Inferior parietal cortex (tissue), 1 donor: Measurements from ENCODE around the gene TNS4.

Source experiments
- DNase-seq: peaks from one replicate; pipeline ENCODE4 v3.0.0-alpha.2; 2016; ENCODE audit errors: extremely low spot score

TNS4 gene

DNA sequence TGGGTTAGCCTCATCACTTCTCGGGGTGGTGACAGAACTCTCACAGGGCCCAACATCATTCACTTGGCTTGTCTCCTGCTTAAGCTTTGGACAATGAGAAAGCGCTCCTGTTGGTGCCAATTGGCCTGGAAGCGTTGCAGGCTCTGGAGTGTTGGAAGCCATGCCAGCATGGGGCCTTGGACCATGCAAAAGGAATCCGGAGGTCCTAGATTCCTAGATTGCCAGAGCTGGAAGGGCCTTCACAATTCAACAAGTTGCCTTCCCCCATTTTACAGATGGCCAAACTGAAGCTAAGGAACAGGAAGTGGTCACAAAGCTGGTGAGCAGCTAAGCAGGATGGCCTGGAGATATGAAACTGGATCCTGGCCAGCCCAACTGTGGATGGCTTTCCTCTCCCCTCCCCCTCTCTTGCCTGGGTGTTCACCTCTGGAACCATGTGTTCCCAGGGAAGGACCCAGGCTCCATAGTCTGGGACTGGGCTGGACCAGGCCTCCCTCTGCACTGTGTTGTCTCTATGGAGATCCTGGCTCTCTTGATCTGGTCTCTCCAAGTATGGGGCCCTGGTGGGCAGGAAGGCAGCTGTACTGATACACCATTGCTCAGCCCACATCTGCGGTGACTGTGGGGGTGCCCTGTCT, 64.2 kb downstream of the TNS4 start:
- DNase-seq = no peak

DNA sequence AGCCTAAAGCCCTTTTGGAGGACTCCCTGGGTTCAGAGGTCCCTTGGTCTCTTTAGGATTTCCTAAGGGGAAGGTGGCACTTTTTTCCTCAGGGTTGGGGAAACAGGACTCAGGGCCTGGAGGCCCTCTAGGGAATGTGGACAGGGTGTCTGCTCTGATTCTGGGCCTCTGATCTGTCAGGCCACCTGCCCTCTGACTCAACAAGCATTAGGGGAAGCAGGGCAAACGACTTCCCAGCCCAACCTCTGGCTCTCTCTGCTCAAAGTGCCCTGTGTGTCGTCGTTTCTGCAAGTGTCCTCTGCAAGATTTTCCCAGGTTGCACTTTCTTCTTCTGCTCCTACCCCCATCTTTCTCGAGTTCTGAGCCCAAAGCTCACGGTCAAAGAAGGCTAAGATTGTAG, 64.8 kb downstream of the TNS4 start:
- DNase-seq = no peak

DNA sequence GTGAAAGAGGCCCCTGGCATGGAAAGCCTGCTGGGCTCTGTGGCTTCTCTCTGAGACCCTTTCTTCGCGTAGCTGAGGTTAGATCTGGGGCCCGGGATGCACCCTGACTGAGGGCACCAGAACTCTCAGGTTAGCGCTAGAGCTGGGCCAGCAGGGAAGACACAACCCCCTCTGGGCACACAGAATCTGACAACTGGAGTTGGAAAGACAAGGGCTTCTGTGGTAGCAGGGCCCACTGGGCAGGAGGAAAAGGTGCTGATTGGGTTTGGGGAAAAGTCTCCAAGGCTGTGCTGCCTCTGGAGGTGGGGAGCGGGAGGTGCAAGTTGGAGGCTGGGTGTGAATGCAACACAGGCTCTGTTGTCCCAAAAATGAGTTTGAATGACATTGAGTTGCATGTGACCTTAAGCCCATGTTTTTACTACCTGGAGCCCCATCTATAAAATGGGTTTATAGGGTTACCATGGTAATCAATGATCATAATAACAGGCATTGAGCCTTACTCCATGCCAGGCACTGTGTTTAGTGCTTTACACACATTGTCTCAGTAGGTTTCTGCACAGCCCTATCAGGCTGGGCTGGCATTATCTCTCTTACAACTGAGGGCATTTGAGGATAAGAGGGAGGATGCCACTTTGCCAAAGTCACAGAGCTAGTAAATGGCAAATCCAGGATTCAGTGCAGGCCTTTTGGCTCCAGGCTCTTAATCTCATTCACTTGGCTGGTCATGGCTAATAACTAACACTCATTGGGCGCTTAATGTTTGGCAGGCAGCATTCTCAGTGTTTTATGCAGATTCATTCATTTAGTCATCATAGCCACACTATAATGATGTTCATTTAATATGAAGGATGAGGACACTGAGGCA, 67.6 kb downstream of the TNS4 start:
- no peak for DNase-seq

DNA sequence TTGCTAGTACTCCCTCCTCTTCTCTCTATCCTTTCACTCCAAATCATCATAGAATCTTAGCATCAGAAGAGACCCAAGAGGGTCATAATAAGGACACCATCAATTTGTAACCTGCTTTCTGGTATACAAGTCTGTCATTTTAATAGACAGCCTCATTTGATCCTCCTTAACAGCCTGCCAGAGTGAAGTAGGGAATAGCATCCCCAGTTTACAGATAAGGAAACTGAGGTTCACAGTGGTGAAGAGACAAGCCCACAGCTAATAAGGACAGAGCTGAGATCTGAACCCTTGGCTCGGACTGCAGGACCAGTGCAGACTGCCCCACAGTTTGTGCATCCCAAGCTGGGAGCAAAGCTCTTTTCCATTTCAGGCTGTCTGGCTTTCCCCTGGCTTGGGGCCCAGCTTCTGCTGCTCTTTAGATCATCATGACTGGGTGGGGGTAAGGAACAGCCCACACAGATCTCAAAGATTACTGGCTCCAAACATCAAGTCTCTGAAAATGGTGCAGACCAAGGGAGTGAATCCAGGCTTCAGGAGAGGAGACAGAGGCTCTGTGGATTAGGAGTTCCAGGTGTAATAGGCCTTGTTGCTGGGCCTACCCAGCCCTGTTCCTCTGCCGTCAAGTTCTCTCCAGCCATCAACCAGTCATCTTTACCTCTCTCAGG, 68.4 kb downstream of the TNS4 start:
- no peak for DNase-seq

DNA sequence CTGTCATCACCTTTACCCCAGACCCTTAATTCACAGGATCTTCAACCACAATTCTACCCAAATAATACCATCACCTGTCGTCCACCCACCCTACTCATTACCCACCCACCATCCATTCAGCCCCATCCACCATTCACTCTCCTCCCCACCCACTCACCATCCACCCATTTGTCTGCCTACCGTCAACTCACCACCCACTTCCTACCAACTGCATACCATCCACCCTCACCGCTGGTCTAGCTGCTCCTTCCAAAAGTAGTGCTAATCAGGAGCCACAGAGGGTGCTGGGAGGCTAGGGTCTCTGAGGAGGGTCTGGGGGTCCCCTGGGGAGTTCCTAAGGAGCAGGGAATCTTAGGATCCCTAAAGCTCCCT, 70.2 kb downstream of the TNS4 start:
- no peak for DNase-seq

DNA sequence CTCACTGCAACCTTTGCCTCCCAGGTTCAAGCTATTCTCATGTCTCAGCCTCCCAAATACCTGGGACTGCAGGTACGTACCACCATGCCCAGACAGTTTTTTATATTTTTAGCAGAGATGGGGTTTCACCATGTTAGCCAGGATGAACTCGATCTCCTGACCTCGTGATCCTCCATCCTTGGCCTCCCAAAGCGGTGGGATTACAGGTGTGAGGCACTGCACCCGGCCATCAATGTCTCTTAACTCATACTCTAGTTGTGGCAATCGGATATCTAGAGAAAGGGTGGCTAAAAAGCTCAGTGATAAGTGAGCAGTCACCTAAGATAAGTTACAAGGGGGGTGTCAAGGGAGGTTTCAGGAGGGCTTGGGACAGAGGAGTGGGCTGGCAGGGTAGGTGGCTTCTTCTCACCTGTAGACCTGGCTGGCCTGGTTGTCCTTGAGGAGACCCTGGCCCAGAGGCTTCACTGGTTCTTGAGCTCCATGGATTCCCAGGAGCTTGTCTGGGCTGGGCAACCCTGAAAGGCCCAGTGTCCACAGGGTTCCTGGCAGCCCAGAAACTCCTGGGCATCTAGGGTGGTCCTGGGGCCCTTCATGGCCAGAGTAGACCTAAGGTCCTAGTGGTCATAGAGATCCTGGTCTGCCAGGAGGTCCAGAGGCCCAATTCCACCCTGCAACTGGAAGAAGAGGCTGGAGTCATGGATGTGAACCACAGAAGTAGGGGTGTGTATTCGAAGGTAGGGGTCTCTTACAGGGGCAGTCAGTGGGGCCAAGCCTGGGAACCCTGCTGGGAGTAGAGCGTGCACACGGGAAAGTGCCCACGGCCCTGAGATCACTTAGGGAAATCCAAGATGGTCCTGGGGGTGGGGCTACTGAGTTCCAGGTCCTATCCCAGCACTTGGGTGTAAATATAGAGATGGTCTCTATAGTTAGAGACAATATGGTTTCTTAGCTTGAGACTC, 70.9 kb downstream of the TNS4 start:
- DNase-seq = no peak

DNA sequence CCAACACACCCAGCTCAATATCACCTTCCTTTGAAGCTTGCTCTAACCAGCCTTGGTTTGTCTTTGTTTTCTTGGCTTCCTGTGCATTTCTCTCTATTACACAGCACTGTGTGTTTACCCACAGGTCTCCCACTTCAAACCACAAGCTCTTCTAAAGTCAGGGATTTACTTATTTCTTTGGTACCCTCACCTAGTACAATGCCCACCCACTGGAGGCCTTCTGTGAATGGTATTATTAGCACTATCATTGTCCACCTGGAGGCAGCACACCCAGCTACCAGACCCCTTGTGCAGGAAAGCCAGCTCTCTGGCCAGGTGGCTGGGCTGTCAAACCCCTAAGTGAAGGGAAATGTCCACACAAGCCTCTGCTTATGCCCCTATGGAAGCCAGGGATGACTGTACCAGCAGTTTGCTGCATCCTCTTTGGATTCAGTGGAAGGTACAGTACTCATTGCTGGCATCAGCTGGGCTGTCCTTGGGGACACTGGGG, 74.4 kb downstream of the TNS4 start:
- no peak for DNase-seq
